KMS-11 (cell line): ENCODE data around the gene GPATCH11.

Experiments
- H2AFZ ChIP-seq: fragments of 200-600 bp; sonication (generic); 2 replicates; pipeline ENCODE4 v1.6.1; 2016; ENCODE audit warnings: antibody characterized with exemption, mixed run types, low read depth
- H3K27ac ChIP-seq: fragments of 200-600 bp; sonication (generic); 2 replicates; pipeline ENCODE4 v1.6.1; 2016; ENCODE audit warnings: mild to moderate bottlenecking, mixed run types
- H3K27me3 ChIP-seq: fragments of 200-600 bp; sonication (generic); 2 replicates; pipeline ENCODE4 v1.6.1; 2017; ENCODE audit warnings: mild to moderate bottlenecking, low read depth, mixed run types, moderate library complexity; ENCODE audit not compliant: insufficient read depth
- H3K36me3 ChIP-seq: fragments of 200-600 bp; sonication (generic); 2 replicates; pipeline ENCODE4 v1.6.1; 2017; ENCODE audit warnings: mild to moderate bottlenecking, mixed run types; ENCODE audit not compliant: insufficient read depth
- H3K4me1 ChIP-seq: fragments of 200-600 bp; sonication (generic); 2 replicates; pipeline ENCODE4 v1.6.1; 2016; ENCODE audit warnings: mild to moderate bottlenecking, low read depth, mixed run types; ENCODE audit not compliant: poor library complexity, severe bottlenecking
- H3K4me2 ChIP-seq: fragments of 200-600 bp; sonication (generic); 2 replicates; pipeline ENCODE4 v1.7.0; 2016; ENCODE audit warnings: mild to moderate bottlenecking, mixed run types
- H3K4me3 ChIP-seq: fragments of 200-600 bp; sonication (generic); IDR thresholded peaks from 2 replicates; pipeline ENCODE4 v1.6.1; 2017; ENCODE audit warnings: low read depth, low read length, mixed read lengths; ENCODE audit not compliant: insufficient read depth
- H3K79me2 ChIP-seq: fragments of 200-600 bp; sonication (generic); 2 replicates; pipeline ENCODE4 v1.6.1; 2016; ENCODE audit warnings: low read depth, mixed run types; ENCODE audit not compliant: insufficient read depth
- H3K9ac ChIP-seq: fragments of 200-600 bp; sonication (generic); 2 replicates; pipeline ENCODE4 v1.6.1; 2016; ENCODE audit warnings: mild to moderate bottlenecking, mixed run types
- H4K20me1 ChIP-seq: fragments of 200-600 bp; sonication (generic); 2 replicates; pipeline ENCODE4 v1.6.1; 2016; ENCODE audit warnings: mild to moderate bottlenecking, mixed run types; ENCODE audit not compliant: insufficient read depth
- CTCF ChIP-seq: fragments of 200-600 bp; sonication (generic); conservative IDR thresholded peaks from 2 replicates; pipeline ENCODE4 v1.6.1; 2017; ENCODE audit warnings: low read depth, mild to moderate bottlenecking, antibody characterized with exemption, low read length, moderate library complexity, mixed read lengths

The GPATCH11 gene

GRCh38 chr2:37148325-37148724 is 64.0 kb downstream of the GPATCH11 start:
- Histone ChIP-seq H2AFZ (no peak overlapping the region), H3K27ac (no peak overlapping the region), H3K4me3 (no peak overlapping the region), H3K79me2 (0 out of 2 replicates have a peak, but pooled peaks cover 3% of the 10 kb centered on the region), H3K9ac (no peak overlapping the region), H3K27me3 (no peaks in the 10 kb centered on the region), H3K4me1 (no peaks in the 10 kb centered on the region), H4K20me1 (no peaks in the 10 kb centered on the region), H3K4me2 (no peak overlapping the region), H3K36me3 (no peaks in the 10 kb centered on the region; the same call in 1 of the 2 replicates)
- no peak for TF ChIP-seq CTCF
